Thoracic aorta (tissue), 2 donors: ENCODE results near the gene ISG20. TPM values are rescaled to one million over a fixed set of nuclear protein-coding genes. Genes with fewer than 3 reads are reported as not detected.
"Not testable (repeated sequence)": the region's sequence is repeated elsewhere in the genome, so short reads cannot be mapped to it uniquely, and the experiment has no call there.

Experiments
- ATAC-seq: fragments of 150-250 bp; one replicate; pipeline ENCODE4 v1.8.0; 2017; ENCODE audit warnings: low read depth; ENCODE audit not compliant: insufficient number of reproducible peaks, low FRiP score
- DNase-seq: peaks from one replicate; pipeline ENCODE4 v3.0.0-alpha.2; 2020; ENCODE audit warnings: low spot score
- H3K27ac ChIP-seq, 2 donors: fragments of 200-600 bp; sonication (generic); 1 replicate in 1 of 2; 2 replicates in 1 of 2; pipeline ENCODE4 v1.5.1; 2016; ENCODE audit warnings: mild to moderate bottlenecking in 2 of 2, moderate library complexity in 2 of 2
- H3K27me3 ChIP-seq: fragments of 200-600 bp; sonication (generic); replicated peaks from 2 replicates; pipeline ENCODE4 v1.6.0; 2016; ENCODE audit warnings: mild to moderate bottlenecking; ENCODE audit not compliant: insufficient read depth
- H3K36me3 ChIP-seq: fragments of 200-600 bp; sonication (generic); one replicate; pipeline ENCODE4 v1.5.1; 2016
- H3K4me1 ChIP-seq, 2 donors: fragments of 200-600 bp; sonication (generic); 1 replicate in 1 of 2; 2 replicates in 1 of 2; pipeline versions ENCODE4 v1.5.1 to v1.6.0; 2016; ENCODE audit warnings: low read depth in 2 of 2, mild to moderate bottlenecking in 1 of 2; ENCODE audit not compliant: control insufficient read depth in 1 of 2
- H3K4me3 ChIP-seq: fragments of 200-600 bp; sonication (generic); 2 replicates; pipeline ENCODE4 v1.5.1; 2016; ENCODE audit warnings: mild to moderate bottlenecking
- H3K9me3 ChIP-seq: fragments of 200-600 bp; sonication (generic); 2 replicates; pipeline ENCODE4 v1.5.1; 2016
- CTCF ChIP-seq: fragments of 200-600 bp; sonication (generic); IDR thresholded peaks from one replicate; pipeline ENCODE4 v1.5.1; 2019; ENCODE audit warnings: antibody characterized with exemption
- total RNA-seq, 2 donors: library from RNA; depleted of rRNA; stranded (reverse); fragments of >200 nt; gene quantifications; one replicate each; pipeline versions ENCODE4 v1.1.0 to v1.2.3, GENCODE V29; 2016

The ISG20 gene
- total RNA-seq, 2 donors from 2014 or later = 16.2 to 32.1 TPM

- ATAC-seq (no peak), DNase-seq (no peak)
- peaks cover 8 to 21% of the 10 kb centered on the region in 2 donors for H3K4me1 ChIP-seq
- no peaks in the 10 kb centered on the region for H3K9me3 ChIP-seq
- peaks cover 27% of the 10 kb centered on the region for H3K36me3 ChIP-seq
- no peak overlapping the region for H3K4me3 ChIP-seq
- H3K27ac ChIP-seq = no peak overlapping the region
- H3K27me3 ChIP-seq = no peaks in the 10 kb centered on the region
- no peak for TF ChIP-seq CTCF
Measured at GRCh38 chr15:88628018-88628654, 10.7 kb upstream of the ISG20 start.

- Histone ChIP-seq H3K36me3 (peaks cover 27% of the 10 kb centered on the region), H3K9me3 (no peaks in the 10 kb centered on the region), H3K4me1 (peaks cover 4 to 12% of the 10 kb centered on the region in 2 donors), H3K27ac (no peak overlapping the region), H3K4me3 (no peak overlapping the region), H3K27me3 (no peaks in the 10 kb centered on the region)
- TF ChIP-seq CTCF = no peak
- ATAC-seq (no peak), DNase-seq (no peak)
Measured at GRCh38 chr15:88629071-88629470, 9.7 kb upstream of the ISG20 start.

GRCh38 chr15:88630141-88630721, 8.6 kb upstream of the ISG20 start:
- no peaks in the 10 kb centered on the region for H3K27me3 ChIP-seq
- no peak for ATAC-seq
- H3K9me3 ChIP-seq = no peaks in the 10 kb centered on the region
- no peak overlapping the region for H3K27ac ChIP-seq
- TF ChIP-seq CTCF = no peak
- H3K36me3 ChIP-seq = peaks cover 27% of the 10 kb centered on the region
- no peak for DNase-seq
- H3K4me3 ChIP-seq = no peak overlapping the region
- peaks cover 0 to under 1% of the 10 kb centered on the region in 2 donors for H3K4me1 ChIP-seq

- DNase-seq = no peak
- H3K4me1 ChIP-seq = no peaks in the 10 kb centered on the region
- H3K4me3 ChIP-seq = no peak overlapping the region
- no peak for ATAC-seq
- no peak overlapping the region for H3K27ac ChIP-seq
- H3K9me3 ChIP-seq = no peaks in the 10 kb centered on the region
- no peak for TF ChIP-seq CTCF
- H3K36me3 ChIP-seq = peaks cover 27% of the 10 kb centered on the region
- H3K27me3 ChIP-seq = no peaks in the 10 kb centered on the region
Measured at GRCh38 chr15:88630798-88631463, 7.9 kb upstream of the ISG20 start.

GRCh38 chr15:88631464-88632028, 7.3 kb upstream of the ISG20 start:
- ATAC-seq = no peak
- Histone ChIP-seq H3K27me3 (no peaks in the 10 kb centered on the region), H3K36me3 (peaks cover 27% of the 10 kb centered on the region), H3K27ac (no peak overlapping the region), H3K4me1 (no peaks in the 10 kb centered on the region), H3K9me3 (no peaks in the 10 kb centered on the region), H3K4me3 (no peak overlapping the region)
- DNase-seq = no peak
- TF ChIP-seq CTCF = no peak

- H3K27ac ChIP-seq, H3K4me1 ChIP-seq, DNase-seq, H3K9me3 ChIP-seq, H3K4me3 ChIP-seq, H3K27me3 ChIP-seq, ATAC-seq: not testable (repeated sequence)
- peaks cover 27% of the 10 kb centered on the region for H3K36me3 ChIP-seq
Measured at GRCh38 chr15:88632797-88633196, 6.0 kb upstream of the ISG20 start.
